Astrocyte (in vitro differentiated cells and primary cell): ENCODE results near the gene RPL14. TPM values are rescaled to one million over a fixed set of nuclear protein-coding genes. Genes with fewer than 3 reads are reported as not detected.
A peak's percentile ranks its signal among the peaks of the same experiment; 100 is the strongest.

ENCODE experiments used
- DNase-seq: peaks from one replicate; pipeline ENCODE4 v3.0.0-alpha.2; 2010; ENCODE audit warnings: low read depth
- FAIRE-seq: peaks from 2 replicates; lab custom pipeline; 2011; peaks lifted over from hg19 to GRCh38; lab: Jason Lieb, UNC
- H2AFZ ChIP-seq: 2 replicates; pipeline ENCODE4 v1.6.0; 2012; ENCODE audit warnings: low read depth, low read length, inconsistent platforms
- H3K27ac ChIP-seq: 2 replicates; pipeline ENCODE4 v1.5.1; 2011; ENCODE audit warnings: low read depth, low read length, inconsistent platforms
- H3K27me3 ChIP-seq: 2 replicates; pipeline ENCODE4 v1.6.0; 2011; ENCODE audit warnings: low read length, inconsistent platforms; ENCODE audit not compliant: insufficient read depth
- H3K36me3 ChIP-seq: 2 replicates; pipeline ENCODE4 v1.5.1; 2011; ENCODE audit warnings: low read length, inconsistent platforms; ENCODE audit not compliant: insufficient read depth
- H3K4me1 ChIP-seq: 2 replicates; pipeline ENCODE4 v1.5.1; 2011; ENCODE audit warnings: low read length, inconsistent platforms; ENCODE audit not compliant: insufficient read depth
- H3K4me2 ChIP-seq: 2 replicates; pipeline ENCODE4 v1.6.0; 2012; ENCODE audit warnings: low read length, inconsistent platforms
- H3K4me3 ChIP-seq: 2 replicates; pipeline ENCODE4 v1.5.1; 2011; ENCODE audit warnings: low read depth, mild to moderate bottlenecking, low read length, inconsistent platforms; ENCODE audit not compliant: insufficient read depth
- H3K79me2 ChIP-seq: 2 replicates; pipeline ENCODE4 v1.6.0; 2012; ENCODE audit warnings: mild to moderate bottlenecking, low read length, inconsistent platforms; ENCODE audit not compliant: insufficient read depth
- H3K9ac ChIP-seq: 2 replicates; pipeline ENCODE4 v1.6.0; 2012; ENCODE audit warnings: mild to moderate bottlenecking, low read length, inconsistent platforms
- H3K9me3 ChIP-seq: 2 replicates; pipeline ENCODE4 v1.5.1; 2012; ENCODE audit warnings: low read depth, mild to moderate bottlenecking, low read length, inconsistent platforms; ENCODE audit not compliant: insufficient read depth
- H4K20me1 ChIP-seq: 2 replicates; pipeline ENCODE4 v1.6.0; 2012; ENCODE audit warnings: low read length, inconsistent platforms; ENCODE audit not compliant: insufficient read depth
- H3K27ac Mint-ChIP-seq: one replicate; pipeline ENCODE4 v1.8.0; 2021; ENCODE audit warnings: mild to moderate bottlenecking, mixed read lengths; ENCODE audit not compliant: unreplicated experiment
- H3K27me3 Mint-ChIP-seq: one replicate; pipeline ENCODE4 v1.8.0; 2021; ENCODE audit warnings: low read depth, mixed read lengths; ENCODE audit not compliant: unreplicated experiment
- H3K36me3 Mint-ChIP-seq: one replicate; pipeline ENCODE4 v1.8.0; 2021; ENCODE audit warnings: low read depth, mixed read lengths; ENCODE audit not compliant: unreplicated experiment
- H3K4me1 Mint-ChIP-seq: one replicate; pipeline ENCODE4 v1.8.0; 2021; ENCODE audit warnings: low read depth, mixed read lengths; ENCODE audit not compliant: unreplicated experiment
- H3K4me3 Mint-ChIP-seq: one replicate; pipeline ENCODE4 v1.8.0; 2021; ENCODE audit warnings: mild to moderate bottlenecking, moderate library complexity, mixed read lengths; ENCODE audit not compliant: unreplicated experiment
- H3K9me3 Mint-ChIP-seq: one replicate; pipeline ENCODE4 v1.8.0; 2021; ENCODE audit warnings: mild to moderate bottlenecking, mixed read lengths; ENCODE audit not compliant: unreplicated experiment
- EZH2 ChIP-seq: IDR thresholded peaks from 2 replicates; pipeline ENCODE4 v1.6.1; 2012; ENCODE audit warnings: mild to moderate bottlenecking, low read length, inconsistent platforms; ENCODE audit not compliant: insufficient read depth
- total RNA-seq: library from RNA; stranded (reverse); gene quantifications from 2 replicates; pipeline ENCODE4 v1.2.1, GENCODE V29; 2021
- TF ChIP-seq, protein P1 (sequence below): IDR thresholded peaks from 2 replicates; pipeline ENCODE4 v1.5.1; 2011; ENCODE audit warnings: low read depth, mild to moderate bottlenecking, inconsistent platforms, low read length, moderate library complexity; ENCODE audit not compliant: insufficient read depth

RPL14 gene
- total RNA-seq, 1 donor from 2014 or later: 1,706 TPM

DNA sequence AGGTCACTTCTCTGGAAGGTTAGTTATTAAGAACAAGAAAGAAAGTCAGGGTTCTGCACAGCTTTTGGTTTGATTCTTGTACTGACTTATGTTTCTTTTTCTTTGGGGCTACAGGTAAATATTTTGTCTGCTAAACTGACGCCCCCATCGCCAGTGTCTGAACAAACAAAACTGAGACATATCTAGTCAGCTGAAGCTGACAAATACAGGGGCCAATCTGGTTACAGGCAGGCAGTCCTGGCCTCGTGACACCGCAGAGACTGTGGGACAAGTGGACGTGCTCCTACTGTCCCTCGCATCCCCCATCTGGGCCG, 4.6 kb upstream of the RPL14 start:
- H3K36me3 ChIP-seq: no peaks in the 10 kb centered on the region
- H3K79me2 ChIP-seq: peaks cover 5% of the 10 kb centered on the region
- peak overlapping the region; percentile 88 for H3K9ac ChIP-seq
- no peaks in the 10 kb centered on the region for H3K27me3 ChIP-seq
- peaks cover 4% of the 10 kb centered on the region for H3K4me1 ChIP-seq
- no peak for TF ChIP-seq EZH2
- TF ChIP-seq, protein P1, sequence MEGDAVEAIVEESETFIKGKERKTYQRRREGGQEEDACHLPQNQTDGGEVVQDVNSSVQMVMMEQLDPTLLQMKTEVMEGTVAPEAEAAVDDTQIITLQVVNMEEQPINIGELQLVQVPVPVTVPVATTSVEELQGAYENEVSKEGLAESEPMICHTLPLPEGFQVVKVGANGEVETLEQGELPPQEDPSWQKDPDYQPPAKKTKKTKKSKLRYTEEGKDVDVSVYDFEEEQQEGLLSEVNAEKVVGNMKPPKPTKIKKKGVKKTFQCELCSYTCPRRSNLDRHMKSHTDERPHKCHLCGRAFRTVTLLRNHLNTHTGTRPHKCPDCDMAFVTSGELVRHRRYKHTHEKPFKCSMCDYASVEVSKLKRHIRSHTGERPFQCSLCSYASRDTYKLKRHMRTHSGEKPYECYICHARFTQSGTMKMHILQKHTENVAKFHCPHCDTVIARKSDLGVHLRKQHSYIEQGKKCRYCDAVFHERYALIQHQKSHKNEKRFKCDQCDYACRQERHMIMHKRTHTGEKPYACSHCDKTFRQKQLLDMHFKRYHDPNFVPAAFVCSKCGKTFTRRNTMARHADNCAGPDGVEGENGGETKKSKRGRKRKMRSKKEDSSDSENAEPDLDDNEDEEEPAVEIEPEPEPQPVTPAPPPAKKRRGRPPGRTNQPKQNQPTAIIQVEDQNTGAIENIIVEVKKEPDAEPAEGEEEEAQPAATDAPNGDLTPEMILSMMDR: no peak
- H2AFZ ChIP-seq: peak overlapping the region; percentile 99
- DNase-seq (no peak), FAIRE-seq (no peak)
- peak overlapping the region; percentile 93 for H3K4me2 ChIP-seq
- no peaks in the 10 kb centered on the region for H3K27me3 Mint-ChIP-seq
- H3K4me3 Mint-ChIP-seq: peak overlapping the region; percentile 91
- peaks cover 2% of the 10 kb centered on the region for H3K4me1 Mint-ChIP-seq
- H3K4me3 ChIP-seq: peak overlapping the region; percentile 91
- no peaks in the 10 kb centered on the region for H3K36me3 Mint-ChIP-seq
- H3K9me3 ChIP-seq: no peaks in the 10 kb centered on the region
- H4K20me1 ChIP-seq: no peaks in the 10 kb centered on the region
- H3K27ac ChIP-seq: peak overlapping the region; percentile 90
- no peaks in the 10 kb centered on the region for H3K9me3 Mint-ChIP-seq
- peak overlapping the region; percentile 93 for H3K27ac Mint-ChIP-seq

DNA sequence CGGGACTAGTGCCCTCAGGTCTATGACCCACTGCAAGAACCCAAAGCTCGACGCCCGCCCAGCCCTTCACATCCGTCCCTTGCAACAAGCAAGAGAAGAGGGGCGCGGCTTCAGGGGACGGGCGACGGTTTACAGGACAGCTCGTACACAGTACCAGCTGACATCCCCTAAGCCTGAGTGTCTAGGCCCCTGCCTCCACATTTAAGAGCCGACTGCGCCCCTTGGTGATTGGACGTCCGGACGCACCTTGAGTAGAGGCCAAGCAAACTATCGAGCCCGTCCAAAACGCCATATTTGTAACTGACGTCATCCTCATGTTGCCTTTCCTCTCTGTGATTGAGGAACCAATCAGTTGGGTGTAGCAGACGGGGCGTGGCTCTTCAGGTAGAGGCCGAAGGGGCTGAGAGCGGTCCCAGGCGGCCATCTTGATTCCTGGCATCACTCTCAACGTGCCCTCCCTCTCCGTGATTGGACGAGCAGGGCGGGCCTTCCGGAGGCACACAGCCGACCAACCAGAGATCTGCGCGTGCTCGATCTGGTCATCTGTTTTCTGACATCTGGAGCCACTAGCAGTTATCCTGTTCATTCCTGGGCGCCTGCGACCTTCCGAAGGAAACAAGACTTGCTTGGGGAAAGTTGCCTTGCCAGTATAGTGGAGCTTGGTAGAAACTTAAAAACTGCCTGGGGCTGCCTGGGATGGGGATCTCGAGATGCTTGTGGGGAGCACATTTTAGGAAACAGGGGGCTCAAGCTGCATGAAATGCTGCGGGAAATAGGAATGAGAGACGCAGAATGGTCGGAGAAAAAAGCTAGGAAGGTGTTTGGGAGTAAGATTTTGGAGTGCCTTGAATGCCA, 4.0 kb upstream of the RPL14 start:
- H3K4me1 ChIP-seq: peaks cover 4% of the 10 kb centered on the region
- H3K27me3 ChIP-seq: no peaks in the 10 kb centered on the region
- H3K27ac Mint-ChIP-seq: peak overlapping the region; percentile 93
- H3K9me3 ChIP-seq: no peaks in the 10 kb centered on the region
- H3K79me2 ChIP-seq: peaks cover 11% of the 10 kb centered on the region
- peaks cover 5% of the 10 kb centered on the region for H4K20me1 ChIP-seq
- no peaks in the 10 kb centered on the region for H3K36me3 Mint-ChIP-seq
- peaks cover 2% of the 10 kb centered on the region for H3K36me3 ChIP-seq
- H2AFZ ChIP-seq: peak overlapping the region; percentile 99
- peak overlapping the region; percentile 91 for H3K4me3 Mint-ChIP-seq
- H3K9me3 Mint-ChIP-seq: no peaks in the 10 kb centered on the region
- H3K27me3 Mint-ChIP-seq: no peaks in the 10 kb centered on the region
- FAIRE-seq (peak; percentile 60), DNase-seq (peak; percentile 97)
- H3K4me3 ChIP-seq: peak overlapping the region; percentile 91
- H3K4me1 Mint-ChIP-seq: peaks cover 2% of the 10 kb centered on the region
- peak overlapping the region; percentile 90 for H3K27ac ChIP-seq
- TF ChIP-seq EZH2: no peak
- TF ChIP-seq, protein P1: no peak
- peak overlapping the region; percentile 88 for H3K9ac ChIP-seq
- peak overlapping the region; percentile 93 for H3K4me2 ChIP-seq

DNA sequence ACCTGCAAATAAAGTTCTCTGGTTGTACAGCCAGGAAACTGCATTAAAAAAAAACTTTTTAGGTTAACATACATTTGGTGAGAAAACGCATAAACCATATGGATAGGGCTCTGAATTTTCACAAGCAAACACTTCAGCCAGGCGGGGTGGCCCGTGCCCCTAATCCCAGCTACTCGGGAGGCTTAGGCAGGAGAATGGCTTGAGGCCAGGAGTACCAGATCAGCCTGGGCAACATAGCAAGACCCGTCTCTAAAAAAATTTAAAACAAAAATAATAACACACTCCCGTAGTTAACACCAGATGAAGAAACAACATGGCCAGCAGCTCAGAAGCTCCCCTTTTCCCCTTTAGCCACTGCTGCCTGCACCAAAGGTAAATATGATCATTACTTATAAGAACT, 3.2 kb upstream of the RPL14 start:
- H3K36me3 Mint-ChIP-seq: peaks cover 7% of the 10 kb centered on the region

More for the DNA sequence above, 3.2 kb upstream of the RPL14 start:
- Histone ChIP-seq H3K27me3 (no peaks in the 10 kb centered on the region), H2AFZ (no peak overlapping the region), H3K4me3 (peak overlapping the region; percentile 91), H4K20me1 (peaks cover 13% of the 10 kb centered on the region), H3K4me1 (peaks cover 9% of the 10 kb centered on the region), H3K27ac (no peak overlapping the region), H3K36me3 (peaks cover 10% of the 10 kb centered on the region), H3K9ac (peak overlapping the region; percentile 88), H3K79me2 (peaks cover 19% of the 10 kb centered on the region), H3K9me3 (no peaks in the 10 kb centered on the region), H3K4me2 (peak overlapping the region; percentile 93)
- FAIRE-seq (no peak), DNase-seq (no peak)
- Mint-ChIP-seq H3K27ac (no peak overlapping the region), H3K4me1 (peaks cover 7% of the 10 kb centered on the region), H3K9me3 (no peaks in the 10 kb centered on the region), H3K27me3 (no peaks in the 10 kb centered on the region), H3K4me3 (peak overlapping the region; percentile 91)
- TF ChIP-seq, protein P1: no peak
- no peak for TF ChIP-seq EZH2
